CD4-positive, alpha-beta T cell treated with Interleukin-17A for 1 hour (primary cell): Measurements from ENCODE around the gene ADGRL4.
"Not testable (repeated sequence)": the region's sequence is repeated elsewhere in the genome, so short reads cannot be mapped to it uniquely, and the experiment has no call there.

Source experiments
- DNase-seq: peaks from one replicate; pipeline ENCODE4 v3.0.0-alpha.2; 2020

The ADGRL4 gene

DNA sequence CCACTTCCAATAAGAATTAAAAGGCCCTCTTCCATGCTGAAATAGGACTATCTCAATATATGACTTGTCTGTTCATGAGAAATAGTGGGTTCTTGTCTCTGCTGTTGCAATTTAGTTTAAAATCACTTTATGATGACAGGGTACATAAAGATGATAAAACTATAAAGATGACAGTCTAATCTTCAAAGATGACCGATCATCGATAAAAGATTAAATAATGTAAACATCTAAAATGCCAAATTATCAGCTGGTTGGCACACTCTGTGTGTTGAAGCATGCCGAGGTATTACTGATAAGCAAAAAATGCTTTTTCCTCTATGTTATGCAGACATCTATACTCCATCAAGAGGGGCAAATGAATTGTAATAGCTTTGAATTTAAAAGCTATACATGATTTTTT is 89.5 kb downstream of the ADGRL4 start:
- DNase-seq = no peak

DNA sequence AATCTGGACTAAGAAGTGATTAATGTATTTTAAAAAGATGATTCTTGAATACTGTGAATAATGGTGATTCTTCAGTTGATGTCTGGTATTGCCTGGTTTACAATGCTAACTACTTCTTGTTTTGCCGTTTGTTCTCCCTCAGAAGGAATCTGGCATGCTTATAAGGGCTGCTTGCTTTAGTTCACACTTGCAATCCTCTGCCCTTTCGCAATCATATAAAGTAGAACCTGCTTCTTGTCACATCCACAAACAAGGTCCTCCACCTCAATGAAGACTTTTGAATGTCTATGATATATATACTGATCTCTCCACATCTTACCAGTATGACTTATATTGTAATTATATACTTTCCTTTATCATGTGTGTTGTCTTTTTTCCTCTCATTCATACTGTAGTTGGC is 92.6 kb downstream of the ADGRL4 start:
- no peak for DNase-seq

DNA sequence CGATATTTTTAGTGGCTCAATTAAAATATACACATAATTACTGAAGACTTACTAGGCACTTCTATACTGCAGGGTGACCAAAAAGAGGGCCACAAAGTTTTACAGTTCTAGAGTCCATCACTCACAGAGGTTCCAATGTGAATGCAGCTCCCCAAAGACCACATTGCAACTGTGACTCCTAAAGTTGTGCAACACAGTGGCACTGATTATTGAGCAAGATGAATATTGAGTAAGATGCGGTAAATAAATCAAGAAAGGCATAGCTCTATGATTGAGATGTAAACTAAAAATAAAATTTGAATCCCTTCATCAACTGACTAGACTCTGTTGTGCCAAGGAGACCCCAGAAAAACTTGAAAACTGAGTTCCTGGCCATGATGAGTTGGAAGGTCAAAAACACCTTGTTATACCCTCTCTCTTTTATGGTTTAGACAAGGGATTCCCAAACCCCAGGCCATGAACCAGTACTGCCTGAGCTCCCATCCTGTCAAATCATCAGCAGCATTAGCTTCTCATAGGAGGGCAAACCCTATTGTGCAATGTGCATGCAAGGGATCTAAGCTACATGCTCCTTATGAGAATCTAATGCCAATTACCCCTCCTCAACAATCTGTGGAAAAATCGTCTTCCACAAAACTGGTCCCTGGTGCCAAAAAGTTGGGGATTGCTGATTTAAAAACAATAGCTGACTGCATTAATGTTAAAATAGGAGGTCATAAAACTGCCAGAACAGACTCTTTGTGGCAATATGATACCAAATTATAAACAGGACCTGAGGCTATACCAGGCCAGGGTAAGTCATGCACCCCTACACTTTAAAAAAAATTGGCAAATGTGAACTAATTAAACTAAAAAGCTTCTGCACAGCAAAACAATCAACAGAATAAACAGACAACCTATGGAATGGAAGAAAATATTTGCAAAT is 94.3 kb downstream of the ADGRL4 start:
- no peak for DNase-seq

DNA sequence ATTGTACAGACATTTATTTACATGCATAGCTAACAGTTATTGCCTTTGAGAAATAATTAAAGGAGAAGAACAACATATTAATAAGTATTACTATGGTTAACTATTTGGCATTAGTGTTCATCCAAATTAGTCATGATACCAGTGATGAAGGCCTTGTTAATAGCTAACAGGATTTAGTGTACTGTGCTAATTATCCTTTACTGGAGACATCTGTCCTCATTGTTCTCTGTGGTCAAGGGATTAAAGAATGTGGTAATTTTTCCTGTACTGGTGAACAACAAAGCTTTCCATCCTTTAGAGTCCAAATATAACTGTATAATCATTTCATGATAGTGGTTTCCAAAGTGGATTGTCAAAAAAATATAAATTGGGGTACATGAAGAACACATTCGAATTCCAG is 103.9 kb downstream of the ADGRL4 start:
- no peak for DNase-seq

DNA sequence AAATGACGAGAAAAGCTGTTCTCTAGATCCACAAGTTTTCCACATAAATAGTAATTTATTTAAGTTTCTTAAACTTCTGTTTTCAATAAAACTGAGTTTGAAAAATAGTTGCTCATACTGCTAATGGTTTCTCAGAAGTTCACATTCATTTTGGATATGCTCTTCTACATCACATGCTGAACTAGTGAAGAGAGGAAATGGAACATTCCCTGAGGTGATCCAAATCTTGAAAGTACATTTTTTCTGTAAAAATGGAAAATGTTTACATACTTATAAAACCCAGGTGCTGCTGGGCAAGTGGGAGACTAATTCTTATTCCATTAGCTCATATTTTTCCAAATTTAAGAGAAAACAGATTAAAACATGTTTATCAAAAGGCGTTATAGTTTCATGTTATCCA is 111.7 kb downstream of the ADGRL4 start:
- DNase-seq = no peak

DNA sequence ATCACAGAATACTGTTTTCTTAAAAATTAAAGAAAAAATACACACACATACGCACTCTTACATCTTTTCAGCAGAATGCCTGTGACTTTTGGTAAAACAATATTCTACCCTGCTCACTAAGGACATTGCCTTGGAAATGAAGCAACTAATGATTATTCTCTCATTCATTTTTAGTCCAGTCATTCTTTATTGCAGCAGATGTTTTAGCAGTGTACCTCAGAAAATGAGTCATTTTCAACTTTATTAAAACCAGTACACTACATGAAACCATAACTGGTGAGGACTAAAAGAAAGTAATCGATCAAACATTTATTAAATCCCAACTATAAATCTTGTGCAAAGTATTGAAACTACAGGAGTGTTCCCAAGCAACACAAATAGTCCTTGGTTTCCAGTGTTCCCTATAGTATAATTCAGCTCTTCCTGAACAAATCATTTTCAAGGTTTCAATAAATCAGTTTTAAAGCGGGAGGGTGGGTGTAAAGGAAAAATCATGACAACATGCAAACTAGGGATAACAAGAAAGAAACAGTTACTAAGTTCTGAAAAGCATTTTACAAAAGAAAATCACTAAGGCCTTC is 114.2 kb downstream of the ADGRL4 start:
- no peak for DNase-seq

DNA sequence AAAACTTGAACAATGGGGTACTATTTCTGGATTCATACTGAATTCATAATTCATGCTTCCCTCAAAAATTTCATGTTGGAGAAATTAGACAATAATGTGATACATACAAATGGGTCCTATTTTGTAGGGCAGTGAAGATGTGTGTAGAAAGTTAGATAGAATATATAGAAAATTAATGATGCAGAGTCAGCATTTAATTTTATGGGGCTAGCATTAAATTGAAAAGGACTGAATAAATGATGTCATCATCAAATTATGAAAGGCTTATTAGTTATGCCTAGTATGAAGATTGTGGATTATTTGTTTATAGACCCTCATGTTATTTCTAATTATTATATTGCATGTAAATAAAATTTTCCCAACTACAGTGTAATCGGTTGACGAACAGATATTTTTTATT is 119.1 kb downstream of the ADGRL4 start:
- no peak for DNase-seq

DNA sequence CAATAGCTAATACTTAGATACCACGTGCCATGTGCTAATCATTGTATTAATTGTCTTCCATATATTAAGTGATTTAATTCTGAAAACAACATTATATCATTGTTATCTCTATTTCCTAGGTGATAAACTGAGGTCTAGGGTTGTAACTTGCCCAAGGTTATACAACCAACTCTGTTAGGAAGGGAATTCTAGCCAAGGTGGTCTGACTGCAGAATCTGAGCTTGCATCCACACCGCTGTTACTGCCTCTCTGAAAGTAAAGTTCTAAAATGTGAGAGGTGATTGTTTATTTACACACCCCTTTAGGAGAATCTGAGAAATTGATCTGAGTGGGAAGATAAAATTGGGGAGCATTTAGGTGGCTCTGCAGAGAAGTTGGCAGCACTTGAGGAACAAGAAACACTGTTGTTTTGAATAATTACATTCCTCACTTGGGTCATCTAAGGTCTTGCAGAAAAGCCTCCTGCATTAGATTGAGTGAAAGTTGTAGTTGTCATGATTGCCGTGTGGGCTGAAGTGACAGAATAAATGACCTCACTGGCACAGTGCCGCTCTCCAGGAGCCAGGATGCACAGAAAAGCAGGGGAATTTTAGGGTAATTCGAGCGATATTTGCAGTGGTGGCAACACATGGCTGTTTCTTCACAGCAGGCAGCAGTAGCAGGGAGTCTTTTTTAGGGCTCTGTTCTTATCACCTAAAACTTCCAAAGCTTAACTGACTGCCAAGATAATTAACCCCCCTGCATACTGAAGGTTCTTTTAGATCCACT is 121.7 kb downstream of the ADGRL4 start:
- DNase-seq = no peak

DNA sequence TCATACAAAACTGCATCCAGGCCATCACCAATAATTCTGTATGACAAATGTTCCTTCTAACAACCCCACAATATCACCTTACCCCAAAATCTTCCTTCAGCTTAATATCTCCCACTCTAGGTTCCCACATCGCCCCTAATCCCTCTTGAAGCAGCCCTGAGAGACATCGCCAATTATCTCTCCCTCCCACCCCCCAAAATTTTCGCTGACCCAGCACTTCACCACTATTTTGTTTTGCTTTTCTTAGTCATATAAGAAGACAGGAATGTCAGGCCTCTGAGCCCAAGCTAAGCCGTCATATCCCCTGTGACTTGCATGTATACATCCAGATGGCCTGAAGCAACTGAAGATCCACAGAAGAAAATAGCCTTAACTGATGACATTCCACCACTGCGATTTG is 126.3 kb downstream of the ADGRL4 start:
- no peak for DNase-seq

DNA sequence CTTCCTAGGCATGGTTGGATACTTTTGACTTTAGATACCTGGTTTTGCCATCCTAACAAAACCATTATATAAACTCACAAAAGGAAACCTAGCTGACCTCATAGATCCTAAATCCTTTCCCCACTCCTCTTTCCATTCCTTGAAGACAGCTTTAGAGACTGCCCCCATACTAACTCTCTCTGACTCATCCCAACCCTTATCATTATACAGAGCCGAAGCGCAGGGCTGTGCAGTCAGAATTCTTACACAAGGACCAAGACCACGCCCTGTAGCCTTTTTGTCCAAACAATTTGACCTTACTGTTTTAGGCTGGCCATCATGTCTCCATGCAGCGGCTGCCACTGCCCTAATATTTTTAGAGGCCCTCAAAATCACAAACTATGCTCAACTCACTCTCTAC is 130.5 kb downstream of the ADGRL4 start:
- DNase-seq = not testable (repeated sequence)

DNA sequence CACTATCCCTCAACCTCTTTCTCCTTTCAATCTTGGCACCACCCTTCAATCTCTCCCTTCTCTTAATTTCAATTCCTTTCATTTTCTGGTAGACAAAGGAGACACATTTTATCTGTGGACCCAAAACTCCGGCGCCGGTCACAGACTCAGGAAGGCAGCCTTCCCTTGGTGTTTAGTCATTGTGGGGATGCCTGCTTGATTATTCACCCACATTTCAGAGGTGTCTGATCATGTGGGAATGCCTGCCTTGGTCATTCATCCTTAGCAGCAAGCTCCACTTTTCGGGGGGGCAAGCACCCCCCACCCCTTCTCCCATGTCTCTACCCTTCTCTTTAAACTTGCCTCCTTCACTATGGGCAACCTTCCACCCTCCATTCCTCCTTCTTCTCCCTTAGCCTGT is 133.7 kb downstream of the ADGRL4 start:
- DNase-seq = not testable (repeated sequence)

DNA sequence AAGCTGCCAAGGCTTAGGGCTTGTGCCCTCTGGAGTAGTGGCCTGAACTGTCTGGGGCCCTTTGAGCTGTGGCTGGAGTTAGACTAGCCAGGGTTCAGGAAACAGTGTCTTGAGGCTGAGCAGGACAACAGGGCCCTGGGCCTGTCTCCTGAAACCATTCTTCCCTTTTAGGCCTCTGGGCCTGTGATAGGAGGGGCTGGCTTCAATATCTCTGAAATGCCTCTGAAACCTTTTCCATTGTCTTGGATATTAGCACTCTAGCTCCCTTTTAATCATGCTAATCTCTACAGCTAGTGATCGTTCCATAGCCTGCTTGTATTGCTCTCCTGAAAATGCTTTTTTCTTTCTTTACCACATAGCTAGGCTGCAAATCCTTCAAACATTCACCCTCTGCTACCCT is 135.3 kb downstream of the ADGRL4 start:
- DNase-seq = no peak

DNA sequence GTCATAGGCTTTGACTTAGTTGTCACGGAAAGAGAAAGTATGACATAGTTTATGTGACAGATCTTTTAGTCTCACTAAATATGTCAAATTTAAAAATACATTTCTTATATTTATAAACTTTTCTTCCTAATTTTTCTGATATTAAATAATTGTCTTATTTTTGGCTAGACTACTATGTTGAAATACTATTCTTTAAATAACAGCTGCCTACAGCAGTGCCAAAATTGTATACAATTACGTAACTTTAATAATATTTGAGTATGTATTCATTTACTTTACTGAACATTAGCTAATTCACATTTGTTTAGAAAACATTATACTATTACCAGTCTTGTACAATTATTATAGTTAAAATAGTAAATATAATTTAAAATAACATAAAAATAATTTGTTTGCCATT is 137.4 kb downstream of the ADGRL4 start:
- DNase-seq = no peak

DNA sequence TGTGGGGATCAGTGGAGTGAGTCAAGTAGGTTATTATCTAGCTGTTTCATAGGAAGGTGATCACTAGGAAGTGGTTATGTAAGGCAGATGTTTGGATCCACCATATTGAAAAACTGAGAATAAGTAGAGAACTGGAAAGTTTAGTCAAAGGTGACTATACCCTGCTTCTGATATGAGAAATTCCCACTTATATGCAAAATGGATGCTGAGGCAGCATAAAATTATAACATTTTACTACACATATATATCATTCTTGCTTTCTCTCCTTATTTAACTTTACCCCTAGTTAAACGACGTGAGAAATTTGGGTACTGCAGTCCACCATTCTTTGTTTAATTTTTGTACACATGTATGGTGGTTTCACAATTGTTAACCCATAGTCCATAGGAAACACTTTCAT is 142.4 kb downstream of the ADGRL4 start:
- DNase-seq = no peak

DNA sequence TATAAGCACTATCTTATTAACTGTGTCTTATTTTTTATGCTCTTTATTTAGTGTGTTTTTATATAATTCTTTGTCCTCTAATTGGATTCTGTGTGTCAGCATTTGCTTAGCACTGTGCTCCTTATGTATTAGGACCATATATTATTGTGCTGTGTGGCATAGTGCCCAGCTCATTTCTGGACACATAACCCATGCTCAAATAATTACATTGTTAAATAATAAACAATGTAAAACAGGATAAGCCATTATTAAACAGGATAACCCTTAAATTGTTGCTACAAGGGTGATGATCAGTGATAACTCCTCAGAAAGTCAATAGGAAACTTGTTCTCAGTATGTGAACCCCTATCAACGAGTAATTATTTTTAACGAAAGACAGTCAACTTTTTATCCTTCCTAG is 150.4 kb downstream of the ADGRL4 start:
- no peak for DNase-seq

DNA sequence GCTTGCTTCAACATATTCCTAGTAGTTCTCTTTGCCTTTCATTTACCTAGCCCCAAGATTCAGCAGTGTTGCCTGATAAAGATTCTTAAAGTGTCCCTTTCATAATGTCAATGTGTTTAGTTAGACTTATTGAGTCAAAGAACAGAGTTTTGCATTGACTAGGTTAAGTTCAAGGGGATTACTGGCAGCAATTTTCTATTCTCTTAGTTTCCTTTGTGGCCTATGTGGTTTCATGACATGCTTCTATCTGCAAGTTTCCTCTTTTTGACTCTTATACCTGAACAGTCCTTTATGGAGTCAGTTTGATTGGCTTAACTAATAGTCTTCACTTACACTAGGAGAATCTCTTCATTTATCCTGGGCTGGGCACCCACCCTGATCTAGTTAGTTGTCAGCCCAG is 151.3 kb downstream of the ADGRL4 start:
- no peak for DNase-seq

DNA sequence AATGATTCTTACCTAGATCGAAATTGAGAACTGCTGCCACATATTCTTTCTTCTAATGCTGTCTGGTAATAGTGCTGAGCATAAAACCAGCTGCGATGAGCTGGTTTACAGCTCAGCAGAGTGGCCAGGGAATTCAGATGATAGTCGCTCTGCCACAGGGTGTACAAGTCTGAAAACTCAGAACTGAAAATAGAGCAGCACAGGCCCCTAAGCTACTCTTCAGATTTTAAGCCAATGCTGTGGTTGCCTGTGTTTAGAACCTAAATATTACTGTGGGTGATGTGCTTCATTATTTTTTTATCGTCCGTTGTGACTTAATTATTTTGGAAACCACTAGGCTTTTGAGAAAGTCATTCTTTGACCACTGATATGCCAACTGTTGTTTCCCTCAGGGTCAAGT is 152.0 kb downstream of the ADGRL4 start:
- DNase-seq = no peak

DNA sequence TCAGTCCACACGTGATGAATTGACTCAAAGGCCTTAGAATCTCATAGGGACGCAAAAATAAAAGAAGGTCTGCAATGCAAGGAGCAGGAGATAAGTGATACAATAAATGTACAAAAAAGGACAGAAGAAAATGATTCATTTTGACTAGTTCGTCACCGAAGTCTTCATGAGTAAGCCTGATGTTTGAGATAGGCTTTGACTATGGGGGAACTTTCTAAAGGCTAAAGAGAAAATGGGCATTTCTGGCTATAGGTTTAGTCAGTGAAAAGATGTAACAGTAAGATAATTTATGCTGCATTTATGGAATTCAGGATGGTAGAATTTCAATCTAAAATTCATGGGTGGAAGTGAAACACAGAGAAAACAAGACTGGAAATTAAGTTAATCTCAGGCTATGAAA is 163.0 kb downstream of the ADGRL4 start:
- DNase-seq = no peak

DNA sequence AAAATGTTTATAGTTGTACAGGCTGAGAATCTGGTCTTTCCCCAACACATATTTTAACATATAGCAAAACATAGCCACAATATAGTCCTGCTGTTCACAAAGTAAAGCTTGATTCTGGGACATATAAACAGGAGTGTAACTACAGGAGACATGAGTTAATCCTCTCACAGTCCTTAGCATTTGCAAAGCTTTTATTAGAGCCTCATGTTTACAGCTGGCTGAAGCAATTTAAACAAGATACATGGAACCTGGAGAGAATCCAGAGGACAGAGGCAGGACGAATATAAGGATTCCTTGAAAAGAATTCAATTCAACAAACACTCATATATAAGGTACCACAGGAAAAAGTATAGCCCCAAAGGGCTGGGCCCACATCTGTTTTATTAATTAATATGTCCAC is 163.4 kb downstream of the ADGRL4 start:
- no peak for DNase-seq

DNA sequence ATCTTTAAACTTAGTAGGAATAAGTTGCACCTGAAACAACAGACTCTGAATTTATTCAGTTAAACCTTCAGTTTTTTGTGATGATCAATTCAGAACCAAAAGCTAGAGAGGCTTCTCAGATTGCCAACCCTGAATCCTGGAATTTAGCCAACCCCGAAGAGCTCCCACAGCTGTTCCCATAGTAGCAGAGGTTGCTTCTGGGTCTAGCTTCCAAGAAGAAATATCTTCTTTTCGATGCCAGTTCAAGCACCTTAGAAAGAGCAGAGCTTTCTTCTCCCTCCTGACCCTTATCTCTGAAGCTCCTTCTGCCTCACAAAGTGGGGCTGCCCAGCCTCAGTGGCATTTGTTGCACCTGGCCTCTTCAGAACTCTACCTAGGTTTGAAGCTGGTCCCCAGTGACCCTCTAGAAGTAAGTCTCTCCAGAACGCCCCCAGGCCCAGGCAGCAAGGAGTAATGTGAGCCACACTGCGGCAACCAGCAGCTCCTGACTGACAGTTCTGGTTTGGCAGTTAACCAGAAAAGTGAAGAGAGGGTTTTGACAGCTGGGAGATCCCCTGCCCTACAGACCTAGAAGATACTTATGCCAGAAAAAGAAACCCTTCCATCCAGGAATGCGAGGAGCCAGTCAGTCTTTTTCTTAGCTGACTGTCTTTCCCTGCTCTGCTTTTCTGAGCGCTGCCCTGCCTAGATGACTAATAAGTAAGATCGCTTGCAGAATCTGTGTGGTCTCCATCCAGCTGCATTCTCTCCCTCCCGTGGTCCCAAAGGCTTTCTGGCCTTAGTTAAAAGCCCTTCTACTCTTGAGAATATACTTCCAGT is 165.9 kb downstream of the ADGRL4 start:
- DNase-seq = no peak
